PFSK-1 (cell line): ENCODE measurements around the gene MYO5B.

Experiments
- FOXP2 ChIP-seq: optimal IDR thresholded peaks from 2 replicates; pipeline ENCODE3; 2011; ENCODE audit warnings: borderline replicate concordance, control low read depth, inconsistent platforms; ENCODE audit not compliant: insufficient read depth; ENCODE audit errors: extremely low read length, extremely low read depth
- POLR2AphosphoS5 ChIP-seq: IDR thresholded peaks from 2 replicates; pipeline ENCODE4 v1.6.1; 2012; ENCODE audit warnings: low read depth, mild to moderate bottlenecking, control low read depth, low read length, moderate library complexity
- REST ChIP-seq, 2 experiments: IDR thresholded peaks; 2 replicates each; pipeline versions ENCODE4 v1.6.1 to v1.8.0; 2011 to 2012; ENCODE audit warnings: low read depth in 2 of 2, low read length in 2 of 2, control low read depth in 1 of 2, inconsistent platforms in 1 of 2, mild to moderate bottlenecking in 1 of 2, moderate library complexity in 1 of 2; ENCODE audit not compliant: insufficient read depth in 1 of 2
- SIN3A ChIP-seq: IDR thresholded peaks from 2 replicates; pipeline ENCODE4 v1.6.1; 2012; ENCODE audit warnings: mild to moderate bottlenecking, low read length, moderate library complexity, borderline replicate concordance; ENCODE audit not compliant: insufficient read depth
- TAF1 ChIP-seq: IDR thresholded peaks from 2 replicates; pipeline ENCODE4 v1.6.1; 2012; ENCODE audit warnings: low read length, control low read depth, borderline replicate concordance; ENCODE audit not compliant: insufficient read depth

The MYO5B gene

DNA sequence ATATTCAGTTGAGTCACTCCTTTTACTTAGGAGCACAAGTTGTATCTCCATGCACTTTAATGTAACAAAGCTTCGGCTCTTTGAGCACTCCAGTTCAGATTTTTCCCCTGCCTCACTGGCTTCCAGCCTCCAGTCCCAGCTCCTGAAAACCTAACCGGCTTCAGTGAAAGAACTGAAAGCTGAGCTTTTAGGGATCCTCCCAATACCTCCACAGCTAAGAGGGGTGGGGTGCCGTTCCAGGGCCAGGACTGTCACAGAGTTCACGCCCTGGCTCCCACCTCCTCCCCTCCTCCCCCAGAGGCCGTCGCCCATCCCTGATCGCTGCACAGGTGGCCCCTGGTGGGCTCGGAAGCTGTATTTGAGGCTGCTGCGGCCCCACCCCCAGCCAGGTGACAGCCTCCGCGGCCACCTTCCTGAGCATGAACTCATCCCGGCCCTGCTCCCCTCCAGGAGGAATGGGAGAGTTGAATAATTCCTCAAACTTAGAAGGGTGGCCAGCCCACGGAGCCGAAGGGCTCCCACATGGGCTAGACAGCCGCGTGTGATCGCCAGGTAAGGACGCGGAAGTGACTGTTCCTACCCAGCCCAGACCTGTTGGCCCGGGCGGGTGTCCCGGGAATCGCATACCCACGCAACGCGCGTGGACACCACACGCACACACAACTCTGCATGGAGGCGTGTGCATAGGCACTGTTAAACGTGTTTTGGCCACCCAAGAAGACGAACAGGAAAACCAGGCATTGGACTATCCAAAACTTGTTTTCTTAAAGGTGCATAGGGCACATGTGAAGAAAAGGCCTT, 1.8 kb downstream of the MYO5B start:
- TF ChIP-seq FOXP2, result no peak
- no peak for TF ChIP-seq REST (IDR thresholded peaks at IDR 0.05; ENCODE audit: insufficient read depth in 1 of 2, low read depth in 2 of 2, low read length in 2 of 2)
- TF ChIP-seq SIN3A, result no peak
- no peak for TF ChIP-seq TAF1
- TF ChIP-seq POLR2AphosphoS5, result no peak

GRCh38 chr18:50190926-50191325, 4.0 kb downstream of the MYO5B start:
- TF ChIP-seq TAF1, result no peak
- TF ChIP-seq POLR2AphosphoS5, result no peak
- TF ChIP-seq FOXP2, result no peak

- no peak for TF ChIP-seq SIN3A
- no peak for TF ChIP-seq TAF1
- TF ChIP-seq POLR2AphosphoS5, result no peak
- no peak for TF ChIP-seq FOXP2
Observed at GRCh38 chr18:50190236-50190635, 4.7 kb downstream of the MYO5B start.

DNA sequence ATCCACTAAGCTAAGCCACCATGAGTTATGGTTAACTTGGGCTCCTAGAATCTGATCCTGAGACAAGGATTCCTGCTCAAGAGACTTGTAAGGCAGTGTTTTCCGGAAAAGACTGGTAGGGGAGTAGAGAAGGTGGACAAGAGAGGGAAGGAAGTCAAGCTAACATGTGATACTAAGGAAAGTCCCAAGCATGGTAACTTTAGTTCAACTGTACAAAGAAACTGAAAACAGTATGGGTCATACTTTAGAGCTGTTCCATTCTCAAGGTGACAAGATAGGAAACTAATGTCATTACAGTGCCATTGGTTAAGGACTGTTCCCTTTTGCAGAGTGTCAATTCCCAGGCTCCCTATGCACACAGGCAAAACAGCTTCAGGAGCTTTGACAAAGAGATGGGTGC, 5.8 kb downstream of the MYO5B start:
- TF ChIP-seq TAF1 (no peak), POLR2AphosphoS5 (no peak), REST (IDR thresholded peaks at IDR 0.05; ENCODE audit: insufficient read depth in 1 of 2, low read depth in 2 of 2, low read length in 2 of 2) (no peak), SIN3A (no peak), FOXP2 (no peak)

GRCh38 chr18:50188652-50189051, 6.3 kb downstream of the MYO5B start:
- TF ChIP-seq FOXP2, result no peak

GRCh38 chr18:50187659-50188058, 7.3 kb downstream of the MYO5B start:
- TF ChIP-seq SIN3A (no peak), TAF1 (no peak), POLR2AphosphoS5 (no peak), FOXP2 (no peak), REST (IDR thresholded peaks at IDR 0.05; ENCODE audit: insufficient read depth in 1 of 2, low read depth in 2 of 2, low read length in 2 of 2) (no peak)
